ENCODE results near the gene UMAD1. TPM values are rescaled to one million over a fixed set of nuclear protein-coding genes. Genes with fewer than 3 reads are reported as not detected.
A peak's percentile ranks its signal among the peaks of the same experiment; 100 is the strongest.
"Not testable (repeated sequence)": the region's sequence is repeated elsewhere in the genome, so short reads cannot be mapped to it uniquely, and the experiment has no call there.

The UMAD1 gene
- total RNA-seq, 1 donor from 2014 or later = 11.3 TPM

DNA sequence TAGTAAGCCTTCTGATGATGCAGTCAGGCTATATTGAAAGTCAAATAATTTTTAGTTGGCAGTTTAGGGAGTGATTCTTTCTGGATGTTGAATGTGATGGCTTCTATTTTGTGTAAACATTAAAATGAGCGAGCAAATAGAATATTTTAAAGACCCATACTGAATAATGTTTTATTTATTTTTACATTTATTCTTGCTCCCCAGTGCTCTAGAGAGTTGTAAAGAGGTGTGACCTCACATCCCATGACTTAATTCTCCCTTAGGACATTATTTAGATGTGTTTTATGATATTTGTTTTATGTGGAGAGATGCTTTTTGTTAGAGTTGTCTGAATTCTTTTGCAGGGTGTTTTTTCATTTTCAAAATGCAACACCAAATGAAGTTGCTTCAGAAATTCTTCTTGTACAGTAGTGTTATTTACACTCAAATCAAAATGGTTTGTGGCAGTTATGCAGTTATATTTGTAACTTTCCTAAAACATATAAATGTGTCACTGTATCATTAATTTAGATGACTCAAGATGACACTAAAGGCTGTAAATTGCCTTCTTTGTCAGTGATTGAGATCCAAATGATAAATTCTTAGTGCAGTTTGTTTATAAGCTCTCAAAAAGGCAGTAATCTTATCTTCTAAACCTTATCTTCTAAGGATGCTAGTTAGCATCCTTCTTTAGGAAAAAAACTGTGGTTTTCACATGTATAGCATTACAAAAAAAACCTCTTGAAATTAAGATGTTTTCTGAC lies 12.4 kb downstream of the UMAD1 start:
- Histone ChIP-seq H3K27me3 (ENCODE audit: control insufficient read depth, insufficient read depth, low read length) (no peaks in the 10 kb centered on the region), H3K4me3 (ENCODE audit: low read depth, low read length) (no peak overlapping the region), H3K36me3 (ENCODE audit: control insufficient read depth, insufficient read depth, low read length) (no peaks in the 10 kb centered on the region)
- TF ChIP-seq CTCF (IDR thresholded peaks at IDR 0.05; ENCODE audit: insufficient read depth, low read length, severe bottlenecking) = no peak
- DNase-seq (ENCODE audit: low read depth) (no peak), FAIRE-seq (no peak)

DNA sequence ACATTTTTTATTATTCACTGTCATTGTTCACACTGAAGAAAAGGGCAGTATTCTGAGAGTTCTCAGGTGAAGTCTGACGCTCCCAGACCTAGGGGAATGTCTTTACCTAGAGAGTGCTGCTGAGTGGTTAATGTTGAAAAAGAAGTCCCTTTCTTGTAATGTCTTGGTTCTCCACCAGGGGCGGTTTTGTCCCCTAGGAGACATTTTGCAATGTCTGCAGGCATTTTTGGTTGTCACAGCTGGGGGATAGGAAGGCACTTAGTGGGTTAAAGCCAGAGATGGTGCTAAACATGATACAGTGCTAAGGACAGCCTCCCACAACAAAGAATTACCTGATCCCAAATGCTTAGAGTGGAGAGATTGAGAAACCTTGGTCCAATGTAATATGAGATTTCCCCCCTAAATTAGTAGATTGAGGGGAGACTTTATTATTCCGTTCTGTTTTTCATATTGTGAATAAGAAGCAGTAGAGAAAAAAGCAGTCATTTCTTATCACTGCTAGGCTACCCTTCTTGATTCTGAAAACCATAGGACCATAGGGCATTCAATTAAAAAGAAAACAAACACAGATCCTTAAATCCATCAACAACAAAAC lies 13.1 kb downstream of the UMAD1 start:
- TF ChIP-seq CTCF (IDR thresholded peaks at IDR 0.05; ENCODE audit: insufficient read depth, low read length, severe bottlenecking) = peak; percentile 52
- no peak overlapping the region for H3K4me3 ChIP-seq (ENCODE audit: low read depth, low read length)
- FAIRE-seq = no peak
- no peaks in the 10 kb centered on the region for H3K36me3 ChIP-seq (ENCODE audit: control insufficient read depth, insufficient read depth, low read length)
- DNase-seq (ENCODE audit: low read depth) = peak; percentile 7
- no peaks in the 10 kb centered on the region for H3K27me3 ChIP-seq (ENCODE audit: control insufficient read depth, insufficient read depth, low read length)

- FAIRE-seq = no peak
- Histone ChIP-seq H3K36me3 (ENCODE audit: control insufficient read depth, insufficient read depth, low read length) (no peaks in the 10 kb centered on the region), H3K27me3 (ENCODE audit: control insufficient read depth, insufficient read depth, low read length) (no peaks in the 10 kb centered on the region), H3K4me3 (ENCODE audit: low read depth, low read length) (no peak overlapping the region)
- no peak for DNase-seq (ENCODE audit: low read depth)
- TF ChIP-seq CTCF (IDR thresholded peaks at IDR 0.05; ENCODE audit: insufficient read depth, low read length, severe bottlenecking) = no peak
These were observed 14.6 kb downstream of the UMAD1 start for GRCh38 chr7:7654964-7655715.

DNA sequence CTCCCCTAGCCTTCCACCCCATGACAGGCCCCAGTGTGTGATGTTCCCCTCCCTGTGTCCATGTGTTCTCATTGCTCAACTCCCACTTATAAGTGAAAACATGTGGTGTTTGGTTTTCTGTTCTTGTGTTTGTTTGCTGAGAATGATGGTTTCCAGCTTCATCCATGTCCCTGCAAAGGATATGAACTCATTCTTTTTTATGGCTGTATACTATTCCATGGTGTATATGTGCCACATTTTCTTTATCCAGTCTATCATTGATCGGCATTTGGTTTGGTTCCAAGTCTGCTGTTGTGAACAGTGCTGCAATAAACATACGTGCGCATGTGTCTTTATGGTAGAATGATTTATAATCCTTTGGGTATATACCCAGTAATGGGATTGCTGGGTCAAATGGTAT lies 15.9 kb downstream of the UMAD1 start:
- H3K4me3 ChIP-seq (ENCODE audit: low read depth, low read length); DNase-seq (ENCODE audit: low read depth); H3K36me3 ChIP-seq (ENCODE audit: control insufficient read depth, insufficient read depth, low read length); H3K27me3 ChIP-seq (ENCODE audit: control insufficient read depth, insufficient read depth, low read length); FAIRE-seq: not testable (repeated sequence)

- H3K36me3 ChIP-seq (ENCODE audit: control insufficient read depth, insufficient read depth, low read length) = no peaks in the 10 kb centered on the region
- DNase-seq (ENCODE audit: low read depth) = no peak
- no peaks in the 10 kb centered on the region for H3K27me3 ChIP-seq (ENCODE audit: control insufficient read depth, insufficient read depth, low read length)
- H3K4me3 ChIP-seq (ENCODE audit: low read depth, low read length) = no peak overlapping the region
- peak; percentile 22 for TF ChIP-seq CTCF (IDR thresholded peaks at IDR 0.05; ENCODE audit: insufficient read depth, low read length, severe bottlenecking)
- FAIRE-seq = no peak
These were observed 22.0 kb downstream of the UMAD1 start for GRCh38 chr7:7662527-7662926.

DNA sequence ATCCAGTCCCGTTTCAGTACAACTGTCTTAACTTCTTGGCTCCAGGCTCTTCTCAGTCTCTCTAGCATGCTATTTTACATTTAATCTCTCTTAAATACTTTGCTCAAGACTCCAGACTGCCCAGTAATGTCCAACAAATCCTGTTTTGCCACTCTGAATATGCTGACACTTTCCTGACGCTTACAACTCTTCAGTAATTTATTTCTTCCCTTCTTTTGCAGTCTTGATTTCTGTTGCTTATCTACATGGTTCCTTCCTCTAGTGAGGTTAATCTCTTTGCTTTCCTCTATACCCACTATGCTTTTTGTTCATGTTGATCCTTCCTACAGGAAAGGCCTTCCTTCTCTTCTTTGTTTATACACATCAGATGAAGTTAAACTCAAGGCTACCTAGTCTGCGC lies 23.7 kb downstream of the UMAD1 start:
- Histone ChIP-seq H3K4me3 (ENCODE audit: low read depth, low read length) (no peak overlapping the region), H3K36me3 (ENCODE audit: control insufficient read depth, insufficient read depth, low read length) (no peaks in the 10 kb centered on the region), H3K27me3 (ENCODE audit: control insufficient read depth, insufficient read depth, low read length) (no peaks in the 10 kb centered on the region)
- FAIRE-seq (peak; percentile 36), DNase-seq (ENCODE audit: low read depth) (no peak)
- no peak for TF ChIP-seq CTCF (IDR thresholded peaks at IDR 0.05; ENCODE audit: insufficient read depth, low read length, severe bottlenecking)
